Left cardiac atrium (tissue), 4 donors: ENCODE data around the gene CINP. TPM values are rescaled to one million over a fixed set of nuclear protein-coding genes. Genes with fewer than 3 reads are reported as not detected.

Experiments
- ATAC-seq, 2 donors: fragments of 200-7000 bp; cut with Tn5 transposase; one replicate each; pipeline ENCODE4 v1.9.1; 2020; ENCODE audit warnings: mild to moderate bottlenecking in 2 of 2, moderate library complexity in 2 of 2
- DNase-seq: peaks from one replicate; pipeline ENCODE4 v3.0.0-alpha.2; 2020
- intact Hi-C, 2 donors: fragments of 100-400 bp; cut with DNase I; formaldehyde crosslinking; loops; one replicate each; pipeline versions ENCODE4 v1.14.1 to v1.15.1; 2022 to 2023
- total RNA-seq, 2 donors: library from RNA; stranded (reverse); fragmentation: NEBNext Ultra II Directional; extraction: Animal tissue kit (Norgen Biotek cat#: 25700); gene quantifications; one replicate each; pipeline ENCODE4 v1.2.1, GENCODE V29; 2021
- donor health status: DM: no; HTN: yes; CAD: no.
- donor health status: DM: no; HTN: yes; CAD: no; lungs with severe emphysema.
- donor health status: DM: yes; HTN: yes; CAD: no.
- donor health status: Dilated cardiomyopathy.

Gene CINP
- total RNA-seq, 2 donors from 2014 or later: 30.0 to 31.9 TPM

GRCh38 chr14:102325791-102326345, 36.8 kb downstream of the CINP start:
- intact Hi-C loops: loop anchor here in 1 of 2 donors (10.0 kb wide), 1 partner anchor 189 kb away; no protein-coding TSS in a partner anchor
- DNase-seq (no peak), ATAC-seq (no peak)

DNA sequence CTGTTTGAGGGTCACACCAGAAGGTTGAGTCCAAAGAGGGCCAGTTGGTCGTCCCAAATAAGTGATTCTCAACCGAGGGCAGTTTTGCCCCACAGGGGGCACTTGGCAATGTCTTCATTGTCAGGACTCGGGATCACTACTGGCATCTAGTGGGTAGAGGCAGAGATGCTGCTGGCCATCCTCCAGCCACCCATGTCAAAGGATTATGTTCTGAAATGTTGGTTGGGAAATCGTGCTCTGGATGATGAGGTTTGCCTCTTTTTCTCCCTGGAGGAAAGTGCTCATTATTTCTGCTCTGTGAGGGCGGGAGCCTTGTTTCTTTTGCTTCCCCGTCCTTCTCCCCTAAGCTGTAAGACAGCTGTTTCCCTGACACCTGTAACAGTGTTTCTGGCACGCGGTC, 39.6 kb downstream of the CINP start:
- peak; percentile 74 for DNase-seq
- intact Hi-C loops: loop anchor here in 1 of 2 donors (10.0 kb wide), 1 partner anchor 192 kb away; no protein-coding TSS in a partner anchor
- ATAC-seq: peak in 1 of 2 donors; percentile 3

GRCh38 chr14:102321456-102322422, 41.0 kb downstream of the CINP start:
- intact Hi-C loops: loop anchor here in 1 of 2 donors (10.0 kb wide), 1 partner anchor 193 kb away; no protein-coding TSS in a partner anchor
- ATAC-seq: no peak
- no peak for DNase-seq

DNA sequence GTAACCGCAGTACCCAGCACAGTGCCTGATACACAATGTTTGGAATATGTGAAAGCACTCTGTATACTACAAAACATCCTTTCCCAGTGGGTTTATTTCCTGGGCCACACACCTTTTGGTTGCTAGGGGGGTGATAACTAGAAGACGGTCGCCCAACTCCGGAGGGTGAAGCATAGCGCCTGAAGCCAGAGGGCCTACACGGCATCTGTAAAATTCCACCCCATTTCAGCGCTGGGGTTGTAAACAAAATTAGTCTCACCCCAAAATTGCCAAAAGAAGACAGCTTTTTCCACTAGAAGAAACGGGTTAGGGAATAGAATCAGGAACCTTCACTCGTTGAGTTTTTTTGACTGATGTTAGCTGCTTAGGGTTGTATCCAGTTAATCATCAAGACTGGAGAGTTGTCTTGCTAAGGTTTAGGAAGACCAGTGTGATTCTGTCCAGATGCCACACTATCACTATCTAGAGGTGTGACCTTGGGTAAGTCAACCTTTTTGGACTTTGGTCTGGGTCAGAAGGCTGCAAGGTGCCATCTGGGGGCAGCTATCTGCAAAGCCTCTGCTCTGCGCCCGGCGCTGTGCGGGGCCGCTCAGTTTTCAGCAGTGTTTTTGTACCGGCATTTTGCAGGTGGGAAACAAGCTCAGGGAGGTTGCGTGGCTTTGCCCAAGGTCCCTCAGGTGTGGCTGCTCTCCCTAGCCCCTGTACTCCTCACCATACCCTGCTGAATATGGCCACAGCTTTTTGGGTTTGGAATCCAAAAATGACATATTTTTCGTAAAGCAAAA, 41.8 kb downstream of the CINP start:
- ATAC-seq: no peak
- intact Hi-C loops: loop anchor here in 1 of 2 donors (10.0 kb wide), 1 partner anchor 194 kb away; no protein-coding TSS in a partner anchor
- DNase-seq: no peak

DNA sequence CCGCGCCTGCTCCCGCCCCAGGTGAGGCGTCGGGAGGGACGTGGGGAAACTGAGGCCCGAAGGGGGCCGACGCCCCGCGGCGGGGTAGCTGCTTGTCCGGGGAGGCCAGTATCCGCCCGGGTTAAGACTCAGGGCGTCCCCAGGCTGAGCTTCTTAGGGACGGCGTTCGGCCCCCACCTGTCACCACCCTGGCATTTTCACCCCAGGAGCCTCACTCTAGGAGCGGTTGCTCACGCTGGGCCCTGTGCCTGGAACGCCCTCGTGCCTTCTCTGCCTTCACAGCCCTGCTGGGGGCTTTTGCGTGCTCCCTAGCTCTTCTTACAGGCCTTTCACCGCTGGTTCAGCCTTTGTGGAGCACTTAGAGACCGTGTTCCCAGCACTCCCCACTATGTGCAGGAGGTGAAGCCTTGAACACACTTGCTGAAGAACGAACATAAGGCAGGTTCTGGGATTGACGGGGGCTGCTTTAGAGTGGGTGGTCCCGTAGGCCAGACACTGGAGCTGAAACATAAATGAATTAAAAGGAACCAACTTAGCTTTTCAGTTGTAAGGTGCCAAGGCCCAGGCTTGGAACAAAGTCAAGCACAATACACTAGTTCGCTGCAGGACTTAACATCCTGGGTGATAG, 42.5 kb downstream of the CINP start:
- intact Hi-C loops: loop anchor here in 1 of 2 donors (10.0 kb wide), 1 partner anchor 195 kb away; no protein-coding TSS in a partner anchor
- DNase-seq (peak; percentile 61), ATAC-seq (no peak)

DNA sequence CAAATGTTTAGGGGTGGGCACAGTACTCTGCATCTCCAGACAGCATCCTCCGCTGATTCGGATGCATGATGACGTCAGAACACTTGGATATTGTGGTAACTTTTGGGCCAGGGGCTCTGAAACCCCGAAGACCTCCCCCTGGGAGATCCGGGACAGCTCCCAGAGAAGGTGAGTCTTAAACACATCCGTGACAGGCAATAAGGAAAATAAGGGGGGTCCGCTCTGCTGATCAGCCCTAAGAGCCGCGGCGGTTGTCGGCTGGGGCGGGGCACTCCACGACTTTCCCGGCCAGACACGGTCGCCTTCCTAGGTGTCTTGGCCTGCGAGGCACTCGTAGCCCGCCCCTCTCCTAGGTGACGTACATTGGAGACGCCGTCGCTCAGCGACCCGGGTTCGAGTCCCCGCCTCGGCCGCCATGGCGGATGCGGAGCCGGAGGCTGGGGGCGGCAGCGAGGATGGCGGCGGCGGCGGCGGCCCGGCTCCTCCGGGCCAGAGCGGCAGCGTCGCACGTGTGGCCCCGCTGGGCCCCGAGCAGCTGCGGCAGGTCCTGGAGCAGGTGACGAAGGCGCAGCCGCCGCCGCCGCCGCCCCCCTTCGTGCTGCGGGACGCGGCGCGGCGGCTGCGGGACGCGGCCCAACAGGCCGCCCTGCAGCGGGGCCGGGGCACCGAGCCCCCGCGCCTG, 43.2 kb downstream of the CINP start, which contains the start of gene ZNF839:
Gene ZNF839 (plus strand): TSS at position 396 of the 682 bp plus-strand sequence. CDS start 20 bp downstream, at position 416.
- ATAC-seq (peak; percentile 73 to 80), DNase-seq (peak; percentile 94)
- intact Hi-C loops: loop anchor here (5.0 to 10.0 kb wide), 3 partner anchors 195 to 255 kb away; partner anchors contain the start of gene HSP90AA1 (in 1 of the 2)

DNA sequence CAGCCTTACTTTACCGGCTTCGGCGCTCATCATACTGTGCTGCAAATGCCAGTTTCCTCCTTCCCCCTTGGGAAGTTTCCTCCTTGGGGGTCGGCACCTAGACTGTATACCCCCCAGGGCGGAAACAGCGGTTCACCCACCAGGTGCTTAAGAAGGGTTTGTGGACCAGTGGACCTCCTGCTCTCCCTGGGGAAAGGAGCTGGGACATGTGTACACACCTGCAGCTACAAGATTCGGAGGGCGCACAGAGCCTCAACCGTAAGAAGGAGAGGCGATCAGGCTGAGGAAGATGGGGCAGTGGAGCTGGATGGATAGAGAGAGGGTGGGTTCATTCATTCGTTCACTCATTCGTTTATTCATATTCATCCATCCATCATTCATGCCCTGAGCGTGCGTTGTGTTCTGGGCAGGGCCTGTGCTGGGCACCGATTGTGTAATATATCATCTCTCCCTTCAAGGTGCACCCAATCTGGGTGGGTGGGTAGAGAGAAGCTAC, 43.9 kb downstream of the CINP start:
- intact Hi-C loops: loop anchor here (5.0 to 10.0 kb wide), 2 partner anchors 232 to 254 kb away; partner anchors contain the start of gene HSP90AA1 (in 1 of the 2)
- ATAC-seq: no peak
- no peak for DNase-seq

- DNase-seq (peak; percentile 48), ATAC-seq (peak; percentile 3 to 6)
- intact Hi-C loops: loop anchor here (5.0 to 10.0 kb wide), 2 partner anchors 230 to 253 kb away; partner anchors contain the start of gene HSP90AA1 (in 1 of the 2)
Observed at GRCh38 chr14:102317564-102318248, 45.0 kb downstream of the CINP start.

DNA sequence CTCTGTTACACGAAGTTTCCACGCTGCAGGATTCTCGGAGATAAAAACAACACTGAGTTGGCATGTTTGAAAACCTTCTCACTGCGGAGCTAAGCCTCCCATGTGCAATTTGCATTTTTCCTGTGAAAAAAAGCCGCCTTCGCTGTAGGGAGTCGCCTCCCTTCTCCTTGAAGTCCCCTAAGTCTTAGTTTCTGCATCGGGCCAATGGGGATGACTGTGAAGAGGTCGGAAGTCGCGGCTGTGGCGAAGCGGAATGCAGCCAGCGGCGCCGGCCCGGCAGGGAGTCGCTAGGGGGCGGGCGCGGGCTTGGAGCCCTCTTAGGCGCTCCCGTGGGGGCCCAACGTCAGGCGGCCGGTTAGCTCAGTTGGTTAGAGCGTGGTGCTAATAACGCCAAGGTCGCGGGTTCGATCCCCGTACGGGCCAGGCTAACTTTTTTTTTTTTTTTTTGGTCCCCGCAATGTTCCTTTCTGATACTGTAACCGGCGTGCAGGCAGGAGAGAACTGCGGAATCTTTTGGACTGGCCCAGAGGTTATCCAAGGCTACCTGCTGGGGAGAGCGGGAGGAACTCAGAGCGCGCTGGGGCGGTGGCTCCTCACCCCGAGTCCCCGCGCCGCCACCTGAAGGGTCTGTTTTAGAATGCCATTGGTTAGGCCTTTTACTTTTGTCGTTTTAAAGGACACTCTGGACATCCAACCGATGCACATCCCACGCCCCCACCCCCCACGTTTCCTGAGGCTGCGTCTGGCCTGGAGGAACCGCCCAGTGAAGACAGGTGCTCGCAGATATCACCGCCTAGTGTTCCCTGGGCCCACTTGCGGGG, 45.7 kb downstream of the CINP start:
- DNase-seq: peak; percentile 91
- intact Hi-C loops: loop anchor here (5.0 to 10.0 kb wide), 2 partner anchors 230 to 252 kb away; partner anchors contain the start of gene HSP90AA1 (in 1 of the 2)

DNA sequence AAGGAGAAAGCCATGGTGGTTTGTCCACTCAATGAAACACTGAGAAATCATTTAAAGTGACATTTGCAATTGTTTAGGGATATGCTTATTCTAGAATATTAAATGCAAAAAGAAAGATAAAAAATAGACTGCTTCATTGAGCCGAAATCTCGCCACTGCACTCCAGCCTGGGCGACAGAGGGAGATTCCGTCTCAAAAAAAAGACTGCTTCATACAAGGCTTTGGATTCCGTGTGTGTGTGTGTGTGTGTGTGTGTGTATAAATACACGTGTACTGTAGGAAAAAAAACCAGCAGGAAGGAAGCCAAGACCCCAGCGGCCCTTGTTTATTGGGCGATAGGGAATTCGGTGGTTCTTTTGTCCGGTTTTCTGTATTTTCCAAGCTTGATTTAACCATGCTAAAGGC, 46.4 kb downstream of the CINP start:
- intact Hi-C loops: loop anchor here (5.0 to 10.0 kb wide), 2 partner anchors 229 to 252 kb away; partner anchors contain the start of gene HSP90AA1 (in 1 of the 2)
- ATAC-seq: no peak
- no peak for DNase-seq

More for the DNA sequence above, 45.7 kb downstream of the CINP start:
- ATAC-seq: peak; percentile 77 to 85

DNA sequence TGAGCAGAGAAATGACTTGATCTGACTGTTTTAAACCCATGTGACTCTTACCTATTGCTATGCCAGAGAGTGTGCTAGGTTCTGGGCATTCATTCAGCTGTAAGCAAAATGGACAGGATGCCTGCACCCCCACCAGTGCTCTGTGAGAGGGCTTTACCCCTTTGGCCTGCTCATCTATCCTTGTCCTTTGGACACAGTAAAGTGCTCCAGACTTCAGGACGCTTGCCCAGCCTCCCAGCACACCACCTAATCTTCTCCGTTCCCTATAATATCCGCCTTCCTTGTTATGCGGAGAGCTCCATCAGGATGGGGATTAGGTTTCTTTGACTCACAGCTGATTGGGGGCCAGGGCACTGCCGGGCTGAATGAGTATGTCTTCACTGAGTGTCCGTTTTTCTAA, 47.6 kb downstream of the CINP start:
- intact Hi-C loops: loop anchor here (5.0 to 10.0 kb wide), 2 partner anchors 228 to 250 kb away; partner anchors contain the start of gene HSP90AA1 (in 1 of the 2)
- ATAC-seq (no peak), DNase-seq (no peak)

GRCh38 chr14:102314242-102315011, 48.3 kb downstream of the CINP start:
- peak; percentile 69 to 74 for ATAC-seq
- DNase-seq: peak; percentile 89
- intact Hi-C loops: loop anchor here (1.0 to 10.0 kb wide), 4 partner anchors 77 to 250 kb away; partner anchors contain the start of gene HSP90AA1 (in 1 of the 2)

GRCh38 chr14:102304611-102305506, 57.8 kb downstream of the CINP start, which contains the start of gene MOK:
TSS of gene MOK (minus strand) at chr14:102305164. CDS start at chr14:102304968, 196 bp downstream.
- peak; percentile 95 for DNase-seq
- ATAC-seq: peak; percentile 100
- intact Hi-C loops: no loop called here

DNA sequence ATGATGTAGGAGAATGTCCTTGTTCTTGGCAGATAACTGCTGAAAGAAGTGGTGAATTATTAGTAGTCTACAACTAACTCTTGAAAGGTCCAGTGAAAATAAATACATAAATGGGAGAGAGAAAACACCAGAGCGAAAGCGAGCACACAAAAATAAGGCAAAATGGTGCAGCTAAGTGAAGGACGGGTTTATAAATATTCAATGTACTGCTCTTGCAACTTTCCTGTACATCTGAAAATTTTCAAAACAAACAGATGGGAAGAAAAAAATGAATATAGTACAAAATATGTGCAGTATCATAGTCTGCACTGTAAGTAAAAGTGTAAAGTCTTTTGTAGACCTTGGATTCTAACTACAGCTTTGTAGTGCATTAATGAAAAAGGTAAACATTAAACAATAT, 59.0 kb downstream of the CINP start:
- ATAC-seq (no peak), DNase-seq (no peak)
- intact Hi-C loops: no loop called here
